ENCODE results near the gene MXI1. TPM values are rescaled to one million over a fixed set of nuclear protein-coding genes. Genes with fewer than 3 reads are reported as not detected.
"Not testable (repeated sequence)": the region's sequence is repeated elsewhere in the genome, so short reads cannot be mapped to it uniquely, and the experiment has no call there.

MXI1 gene
- total RNA-seq, 1 donor from 2014 or later, result 68.2 TPM

DNA sequence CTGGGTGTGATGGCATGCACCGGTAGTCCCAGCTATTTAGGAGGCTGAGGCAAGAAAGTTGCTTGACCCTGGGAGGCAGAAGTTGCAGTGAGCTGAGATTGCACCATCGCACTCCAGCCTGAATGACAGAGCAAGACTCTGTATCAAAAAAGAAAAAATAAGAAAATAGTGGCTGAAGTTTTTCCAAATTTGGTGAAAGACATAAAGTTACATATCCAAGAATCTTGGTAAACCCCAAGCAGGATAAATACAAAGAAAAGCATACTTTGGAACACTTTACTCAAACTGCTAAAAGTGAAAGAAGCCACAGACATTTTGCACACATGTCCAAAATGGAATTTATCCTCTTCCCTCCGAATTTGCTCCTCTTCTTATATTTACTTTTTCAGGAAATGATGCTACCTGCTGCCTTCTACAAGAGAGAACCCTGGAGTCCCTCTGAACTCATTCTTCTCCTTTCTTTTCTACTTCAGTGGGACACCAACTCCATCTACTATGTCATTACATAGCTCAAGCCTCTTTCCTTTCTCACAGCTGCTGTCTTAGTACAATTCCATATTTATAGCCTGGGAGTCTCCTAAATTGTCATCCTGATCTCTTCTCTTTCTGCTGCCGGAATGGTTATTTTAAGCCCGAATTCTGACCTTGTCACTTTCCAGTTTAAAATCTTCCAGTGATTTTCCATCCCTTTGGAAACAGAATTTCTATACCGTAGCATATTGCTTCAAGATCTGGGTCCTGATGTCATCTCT lies 114.6 kb downstream of the MXI1 start:
- no peak for DNase-seq

DNA sequence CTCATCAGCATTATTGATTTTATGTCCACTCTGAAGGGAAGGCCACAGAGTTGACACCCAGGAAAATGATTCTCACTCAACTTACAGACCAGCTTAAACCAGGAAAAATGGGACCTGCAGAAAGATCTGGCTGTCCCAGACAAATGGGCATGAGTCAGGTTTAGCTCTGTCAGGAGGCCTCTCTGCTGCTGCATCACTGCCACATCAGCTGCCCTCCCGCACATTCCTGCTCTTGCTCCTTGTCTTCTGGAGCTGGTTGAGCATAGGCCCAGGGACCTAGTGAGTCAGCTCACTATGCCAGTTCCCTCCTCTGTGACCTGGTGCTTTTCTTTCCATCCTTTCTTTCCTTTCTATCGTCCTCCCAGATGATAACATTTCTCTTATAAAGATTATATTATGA lies 116.1 kb downstream of the MXI1 start:
- DNase-seq, result no peak

DNA sequence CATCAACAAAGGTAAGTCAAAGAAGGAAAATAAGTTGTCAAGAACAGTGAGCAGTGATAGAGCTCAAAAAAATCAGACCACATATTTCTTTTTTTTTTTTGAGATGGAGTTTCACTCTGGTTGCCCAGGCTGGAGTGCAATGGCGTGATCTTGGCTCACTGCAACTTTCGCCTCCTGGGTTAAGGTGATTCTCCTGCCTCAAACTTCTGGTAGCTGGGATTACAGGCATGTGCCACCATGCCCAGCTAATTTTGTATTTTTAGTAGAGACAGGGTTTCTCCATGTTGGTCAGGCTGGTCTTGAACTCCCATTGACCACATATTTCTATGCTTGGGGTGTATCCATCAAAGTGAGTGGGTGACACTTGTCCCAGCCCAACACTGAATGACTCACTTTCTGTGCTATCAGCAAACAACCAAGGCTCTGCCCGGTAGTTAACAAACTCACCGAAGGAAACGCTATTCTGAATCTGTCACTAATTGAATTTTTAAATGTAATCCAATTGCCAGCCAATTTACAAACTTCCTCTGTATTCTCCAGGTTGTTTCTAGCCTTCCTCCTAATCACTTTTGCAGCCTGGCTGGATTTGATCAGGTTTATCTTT lies 116.9 kb downstream of the MXI1 start:
- DNase-seq, result no peak

DNA sequence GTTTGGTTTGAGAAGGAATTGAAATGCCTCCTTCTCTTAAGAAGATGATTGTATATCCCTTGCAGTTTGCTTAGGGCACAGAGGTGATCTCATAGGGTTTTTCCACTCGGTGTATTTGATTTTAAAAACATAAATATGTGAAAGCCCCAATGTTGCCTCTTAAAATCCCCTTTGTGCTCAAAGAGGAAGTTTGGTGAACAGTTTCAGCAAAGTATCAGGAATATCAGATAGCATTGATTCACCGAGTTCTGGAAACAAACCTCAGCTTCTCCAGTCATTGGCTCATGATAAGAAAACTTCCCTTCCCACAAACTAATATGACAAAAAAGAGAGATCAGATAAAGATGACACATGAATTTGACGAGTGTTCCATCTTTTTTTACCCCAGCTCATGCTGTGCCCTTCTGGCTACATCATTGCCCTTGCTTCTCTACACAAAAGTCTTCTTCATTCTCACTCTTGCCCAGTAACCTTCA lies 117.4 kb downstream of the MXI1 start:
- no peak for DNase-seq

DNA sequence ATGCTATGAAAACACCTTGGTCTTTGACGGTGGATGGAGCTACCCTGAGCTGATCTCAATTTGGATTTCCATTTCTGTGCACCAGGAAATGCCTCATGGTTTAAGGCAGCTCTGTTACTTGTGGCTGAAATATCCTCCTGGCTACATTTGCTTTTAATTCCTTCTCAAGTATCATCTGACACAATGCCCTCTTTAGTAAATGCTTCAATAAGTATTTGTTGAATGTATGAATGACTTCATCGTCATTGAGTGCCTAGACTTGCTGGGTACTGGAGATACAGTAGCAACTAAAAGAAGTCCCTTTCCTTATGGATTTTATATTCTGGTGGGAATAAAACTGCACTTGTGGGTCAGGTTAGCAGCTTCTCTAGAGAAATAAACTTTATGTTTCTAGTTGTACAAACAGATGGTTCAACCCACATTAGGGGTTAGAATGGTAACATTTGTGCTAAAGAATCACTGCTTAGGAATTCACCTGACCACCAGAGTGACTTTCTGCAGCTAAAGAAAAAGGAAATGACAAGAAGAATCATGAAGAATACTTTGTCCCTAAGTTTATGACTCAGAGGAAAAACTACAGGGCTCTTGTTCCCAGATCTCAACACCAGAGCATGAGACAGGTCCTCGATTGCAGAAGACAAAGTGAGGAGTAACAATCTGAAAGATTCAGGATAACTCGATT lies 119.1 kb downstream of the MXI1 start:
- DNase-seq, result no peak

DNA sequence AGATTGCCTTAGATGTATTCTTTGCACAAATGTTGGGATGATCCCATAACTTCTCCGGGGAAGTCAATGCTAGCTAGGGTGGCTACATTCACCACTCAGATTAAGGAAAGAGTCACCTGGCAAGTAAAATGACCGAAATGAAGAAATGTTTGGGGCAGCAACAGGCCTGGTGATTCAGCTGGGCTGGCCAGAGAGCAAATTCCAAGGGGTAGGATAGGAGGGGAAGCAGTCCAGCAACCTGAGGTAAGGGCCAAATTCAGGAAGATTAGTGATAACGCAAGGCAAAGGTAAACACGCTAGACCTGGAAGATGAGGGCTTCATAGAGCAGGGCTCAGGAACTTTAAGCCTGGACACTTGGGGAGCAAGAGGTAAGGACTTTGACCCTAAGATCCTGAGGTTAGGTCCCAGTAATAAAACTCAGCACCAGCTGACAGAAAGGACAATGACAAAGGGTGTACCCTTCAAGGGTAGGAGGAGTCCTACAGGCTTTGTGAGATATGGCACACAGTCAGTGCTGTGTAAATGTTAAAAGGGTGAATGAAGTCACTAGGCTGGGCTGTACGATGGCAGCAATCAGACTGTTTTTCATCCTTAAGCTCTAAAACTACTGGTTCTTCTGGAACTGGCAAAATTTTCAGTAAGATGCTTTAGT lies 120.0 kb downstream of the MXI1 start:
- DNase-seq, result no peak

DNA sequence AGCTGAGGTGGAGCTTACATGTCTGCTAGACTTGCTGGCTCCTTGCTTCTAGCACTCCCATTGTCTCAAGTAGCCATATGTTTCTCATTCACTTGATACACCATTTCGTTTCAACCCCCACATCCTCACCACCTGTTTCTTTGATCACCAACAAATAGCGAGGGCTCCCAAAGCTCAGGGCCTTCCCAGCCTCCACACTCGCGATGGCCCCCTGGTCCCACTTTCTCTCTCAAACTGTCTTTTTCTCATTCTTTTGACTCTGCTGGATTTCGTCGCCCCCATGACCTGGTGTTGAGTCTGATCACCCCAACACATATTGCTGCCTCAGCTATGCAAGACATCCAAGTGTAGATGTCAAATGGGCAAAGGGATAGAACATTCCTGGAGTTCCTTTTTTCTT lies 123.3 kb downstream of the MXI1 start:
- no peak for DNase-seq

DNA sequence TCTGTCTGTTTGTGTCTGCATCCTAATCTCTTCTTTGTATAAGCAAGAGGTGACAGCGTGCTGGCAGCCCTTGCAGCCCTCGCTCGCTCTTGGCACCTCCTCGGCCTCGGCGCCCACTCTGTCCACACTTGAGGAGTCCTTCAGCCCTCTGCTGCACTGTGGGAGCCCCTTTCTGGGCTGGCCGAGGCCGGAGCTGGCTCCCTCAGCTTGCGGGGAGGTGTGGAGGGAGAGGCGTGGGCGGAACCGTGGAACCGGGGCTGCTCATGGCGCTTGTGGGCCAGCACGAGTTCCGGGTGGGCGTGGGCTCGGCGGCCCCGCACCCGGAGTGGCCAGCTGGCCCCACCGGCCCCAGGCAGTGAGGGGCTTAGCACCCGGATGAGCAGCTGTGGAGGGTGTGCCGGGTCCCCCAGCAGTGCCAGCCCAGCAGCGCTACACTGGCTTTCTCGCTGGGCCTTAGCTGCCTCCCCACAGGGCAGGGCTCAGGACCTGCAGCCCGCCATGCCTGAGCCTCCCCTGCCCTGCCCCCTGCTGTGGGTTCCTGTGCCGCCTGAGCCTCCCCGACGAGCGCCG lies 123.9 kb downstream of the MXI1 start:
- not testable (repeated sequence) for DNase-seq

DNA sequence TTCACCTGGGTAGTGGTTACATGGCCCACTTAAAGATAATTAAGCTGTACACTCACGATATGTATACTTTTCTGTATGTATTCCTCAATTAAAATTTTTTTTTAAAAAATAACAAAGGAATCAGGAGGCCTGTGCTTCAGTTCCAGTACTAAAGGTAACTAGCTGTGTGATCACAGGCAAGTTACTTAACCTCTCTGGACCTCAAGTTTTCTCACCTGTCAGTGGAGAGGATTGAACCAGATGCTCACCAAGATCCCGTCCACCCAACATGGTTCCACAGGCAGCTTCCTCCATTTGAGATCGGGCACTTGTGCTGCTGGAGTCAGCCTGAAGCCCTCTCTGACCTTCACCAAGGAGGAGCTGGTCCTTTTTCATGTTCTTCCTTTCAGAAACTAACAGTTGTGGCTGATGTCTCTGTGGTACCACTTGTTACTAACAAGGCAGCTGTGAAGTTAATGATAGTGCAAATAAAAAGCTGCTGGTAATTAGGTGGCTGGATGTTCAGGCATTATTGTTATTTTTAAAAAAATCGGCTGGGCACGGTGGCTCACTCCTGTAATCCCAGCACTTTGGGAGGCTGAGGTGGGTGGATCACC lies 126.8 kb downstream of the MXI1 start:
- DNase-seq, result no peak

DNA sequence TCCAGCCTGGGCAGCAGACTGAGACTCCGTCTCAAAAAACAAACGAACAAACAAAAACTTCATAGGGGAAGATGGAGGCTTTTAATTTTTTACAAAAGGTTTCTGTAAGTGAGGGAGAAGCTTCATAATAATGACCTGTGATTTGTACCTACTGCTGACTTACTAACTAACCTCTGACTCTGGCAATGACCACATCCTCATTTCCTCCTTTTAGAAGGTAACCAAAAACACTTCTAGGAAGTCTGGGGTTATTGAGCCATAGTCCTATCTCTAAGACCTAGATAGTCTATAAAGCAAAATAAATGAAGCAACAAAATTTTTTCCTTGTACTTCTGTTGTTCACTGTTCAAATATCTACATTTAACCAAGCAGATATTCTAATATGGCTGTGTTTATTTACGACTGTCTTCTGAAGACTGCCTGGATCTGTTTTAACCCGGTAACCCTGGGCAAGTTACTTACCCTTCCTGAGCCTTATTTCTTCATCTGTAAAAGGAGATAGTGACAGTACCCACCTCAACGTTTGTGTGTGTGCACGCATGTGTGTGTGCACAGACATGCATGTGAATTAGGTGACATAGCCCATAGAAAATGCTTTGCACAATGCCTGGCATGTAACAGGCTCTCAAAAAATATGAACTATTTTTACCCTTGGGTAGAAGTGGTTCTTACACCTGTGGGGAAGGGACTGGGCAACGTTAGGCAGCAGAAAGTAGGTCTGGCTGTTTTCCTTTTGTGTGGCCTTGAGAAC lies 128.1 kb downstream of the MXI1 start:
- no peak for DNase-seq

DNA sequence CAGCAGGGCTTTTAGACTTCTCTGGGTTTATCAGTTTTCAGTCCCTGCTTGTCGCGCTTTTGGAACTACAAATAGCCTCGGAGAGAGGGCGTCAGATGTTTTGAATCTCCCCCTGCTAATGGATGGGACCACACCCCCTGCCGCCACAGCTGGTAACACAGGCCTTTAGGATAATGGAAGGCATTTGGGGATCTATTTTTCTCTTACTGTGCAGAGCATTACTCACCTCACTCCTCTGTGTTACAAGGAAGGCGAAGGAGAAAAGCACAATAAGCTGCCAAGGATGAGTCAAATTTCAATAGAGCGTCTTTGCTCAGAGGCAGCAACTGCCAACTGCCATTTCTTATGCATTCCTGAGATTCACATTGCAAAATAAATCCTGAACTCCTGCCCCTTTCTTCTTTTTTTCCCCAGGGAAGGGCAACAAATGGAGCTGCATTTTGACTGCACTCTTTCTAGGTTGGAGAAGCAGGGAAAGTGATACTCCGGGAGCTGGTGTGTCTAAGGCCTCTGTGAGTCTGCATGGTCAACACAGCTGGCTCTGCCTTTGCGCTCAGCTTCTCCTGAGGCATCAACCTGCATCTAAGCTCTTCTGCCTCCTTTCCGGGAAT lies 128.8 kb downstream of the MXI1 start:
- DNase-seq, result no peak

Other genes starting within 250 kb of the MXI1 start
- 109 TPM for gene ADD3, start 199.6 kb upstream of the MXI1 start, total RNA-seq
- 15.1 TPM for gene SMNDC1, start 97.3 kb downstream of the MXI1 start, total RNA-seq